Muscle layer of duodenum (tissue), 2 donors: ENCODE data around the gene U2AF2.

Experiments used
- H3K27ac ChIP-seq: one replicate; pipeline ENCODE4 v1.7.0; 2013; ENCODE audit warnings: mild to moderate bottlenecking, low read length
- H3K27me3 ChIP-seq: one replicate; pipeline ENCODE4 v1.7.0; 2013; ENCODE audit warnings: low read depth, mild to moderate bottlenecking, control low read depth, low read length
- H3K36me3 ChIP-seq, 2 donors: one replicate each; pipeline ENCODE4 v1.7.0; 2013; ENCODE audit warnings: low read length in 2 of 2, control low read depth in 1 of 2, mild to moderate bottlenecking in 1 of 2; ENCODE audit not compliant: insufficient read depth in 2 of 2, control insufficient read depth in 1 of 2
- H3K4me1 ChIP-seq, 2 donors: one replicate each; pipeline ENCODE4 v1.7.0; 2013; ENCODE audit warnings: low read length in 2 of 2, mild to moderate bottlenecking in 2 of 2, control low read depth in 1 of 2, moderate library complexity in 1 of 2; ENCODE audit not compliant: insufficient read depth in 2 of 2, control insufficient read depth in 1 of 2
- H3K4me3 ChIP-seq, 2 donors: one replicate each; pipeline ENCODE4 v1.7.0; 2013; ENCODE audit warnings: low read length in 2 of 2, low read depth in 1 of 2, mild to moderate bottlenecking in 1 of 2
- H3K9me3 ChIP-seq, 2 donors: one replicate each; pipeline ENCODE4 v1.7.0; 2013; ENCODE audit warnings: low read length in 2 of 2, control low read depth in 1 of 2, mild to moderate bottlenecking in 1 of 2; ENCODE audit not compliant: control insufficient read depth in 1 of 2
- donor health status: healthy.

U2AF2 gene

GRCh38 chr19:55696301-55697068 lies 41.6 kb downstream of the U2AF2 start:
- no peak overlapping the region for H3K4me3 ChIP-seq
- no peaks in the 10 kb centered on the region for H3K27me3 ChIP-seq
- no peaks in the 10 kb centered on the region for H3K4me1 ChIP-seq
- no peak overlapping the region for H3K27ac ChIP-seq
- no peaks in the 10 kb centered on the region for H3K9me3 ChIP-seq
- peaks cover 31 to 81% of the 10 kb centered on the region in 2 donors for H3K36me3 ChIP-seq

DNA sequence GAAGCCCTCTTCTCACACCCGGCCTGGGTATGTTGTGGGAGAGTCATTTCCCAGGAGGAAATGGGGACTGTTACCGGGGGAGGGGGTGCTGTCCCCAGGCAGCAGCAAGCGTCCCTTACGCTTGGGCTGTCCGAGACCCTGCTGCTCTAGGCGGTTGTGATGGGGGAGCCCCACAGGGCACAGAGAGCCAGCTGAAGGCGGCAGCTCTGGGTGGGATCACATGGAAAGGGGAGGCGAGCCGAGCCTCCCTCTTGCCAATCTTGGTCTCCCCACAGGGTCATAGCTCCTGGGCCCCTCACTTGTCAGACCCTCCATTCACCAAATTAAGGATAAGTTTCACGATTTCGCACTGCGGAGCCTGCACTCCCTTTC lies 42.2 kb downstream of the U2AF2 start:
- Histone ChIP-seq H3K4me1 (no peaks in the 10 kb centered on the region), H3K36me3 (peaks cover 31 to 76% of the 10 kb centered on the region in 2 donors), H3K27me3 (no peaks in the 10 kb centered on the region)

GRCh38 chr19:55697698-55698097 lies 42.9 kb downstream of the U2AF2 start:
- H3K4me1 ChIP-seq: no peaks in the 10 kb centered on the region
- H3K9me3 ChIP-seq: no peaks in the 10 kb centered on the region
- H3K4me3 ChIP-seq: no peak overlapping the region
- H3K27ac ChIP-seq: no peak overlapping the region
- peaks cover 31 to 70% of the 10 kb centered on the region in 2 donors for H3K36me3 ChIP-seq
- no peaks in the 10 kb centered on the region for H3K27me3 ChIP-seq

More for the DNA sequence above, 42.2 kb downstream of the U2AF2 start:
- Histone ChIP-seq H3K9me3 (no peaks in the 10 kb centered on the region), H3K4me3 (no peak overlapping the region), H3K27ac (no peak overlapping the region)

- H3K36me3 ChIP-seq: peaks cover 25 to 64% of the 10 kb centered on the region in 2 donors
- H3K9me3 ChIP-seq: no peaks in the 10 kb centered on the region
- H3K4me1 ChIP-seq: no peaks in the 10 kb centered on the region
- H3K27ac ChIP-seq: no peak overlapping the region
- H3K27me3 ChIP-seq: no peaks in the 10 kb centered on the region
- no peak overlapping the region for H3K4me3 ChIP-seq
These were observed 43.4 kb downstream of the U2AF2 start for GRCh38 chr19:55698256-55698655.

DNA sequence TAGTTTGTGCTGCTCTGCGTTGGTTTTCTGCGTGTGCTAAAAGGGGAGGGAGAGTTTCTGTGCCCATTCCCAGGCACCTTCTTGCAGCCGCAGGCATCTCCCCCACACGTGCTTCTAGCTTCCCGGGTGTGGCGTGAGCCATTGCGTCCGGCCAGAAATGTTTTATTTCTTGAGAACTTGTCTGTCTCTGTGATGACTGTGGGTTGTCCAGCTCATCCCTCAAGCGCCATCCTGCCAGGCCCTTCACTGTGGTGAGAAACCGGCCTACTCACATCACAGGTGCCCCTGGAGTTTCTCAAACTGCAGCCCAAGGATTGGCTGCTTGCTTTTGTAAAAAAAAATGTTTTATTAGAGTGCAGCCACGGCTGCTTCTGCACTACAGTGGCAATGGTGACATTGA lies 44.4 kb downstream of the U2AF2 start:
- Histone ChIP-seq H3K4me3 (no peak overlapping the region), H3K36me3 (peaks cover 24 to 55% of the 10 kb centered on the region in 2 donors), H3K27ac (no peak overlapping the region), H3K9me3 (no peaks in the 10 kb centered on the region), H3K27me3 (no peaks in the 10 kb centered on the region), H3K4me1 (no peaks in the 10 kb centered on the region)

GRCh38 chr19:55700813-55701212 lies 46.0 kb downstream of the U2AF2 start:
- H3K4me3 ChIP-seq: no peak overlapping the region
- peaks cover 14 to 39% of the 10 kb centered on the region in 2 donors for H3K36me3 ChIP-seq
- no peaks in the 10 kb centered on the region for H3K27me3 ChIP-seq
- no peaks in the 10 kb centered on the region for H3K4me1 ChIP-seq
- no peak overlapping the region for H3K27ac ChIP-seq
- H3K9me3 ChIP-seq: no peaks in the 10 kb centered on the region

DNA sequence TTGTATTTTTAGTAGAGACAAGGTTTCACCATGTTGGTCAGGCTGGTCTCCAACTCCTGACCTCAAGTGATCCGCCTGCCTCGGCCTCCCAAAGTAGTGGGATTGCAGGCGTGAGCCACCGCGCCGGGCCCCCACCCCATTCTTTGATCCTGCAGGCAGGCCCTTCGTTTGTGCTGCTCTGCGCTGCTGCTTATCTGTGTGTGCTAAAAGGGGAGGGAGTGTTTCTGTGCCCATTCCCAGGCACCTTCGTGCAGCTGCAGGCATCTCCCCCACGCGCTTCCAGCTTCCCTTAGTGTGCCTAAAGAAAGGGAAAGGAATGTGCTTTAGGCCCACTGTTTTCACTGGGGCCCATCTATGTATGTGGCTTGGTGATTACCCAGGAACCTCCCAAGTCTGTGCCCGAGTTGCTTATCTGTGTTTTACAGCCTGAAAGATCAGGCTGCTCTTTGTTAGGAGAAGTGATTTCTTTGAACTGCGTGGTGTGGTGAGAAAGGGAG lies 47.3 kb downstream of the U2AF2 start:
- Histone ChIP-seq H3K27ac (no peak overlapping the region), H3K4me1 (no peaks in the 10 kb centered on the region), H3K4me3 (no peak overlapping the region), H3K9me3 (no peaks in the 10 kb centered on the region), H3K27me3 (no peaks in the 10 kb centered on the region), H3K36me3 (peaks cover 5 to 25% of the 10 kb centered on the region in 2 donors)

- Histone ChIP-seq H3K36me3 (peaks cover 0 to 12% of the 10 kb centered on the region in 2 donors), H3K27me3 (no peaks in the 10 kb centered on the region), H3K27ac (no peak overlapping the region), H3K4me3 (no peak overlapping the region), H3K9me3 (no peaks in the 10 kb centered on the region), H3K4me1 (no peaks in the 10 kb centered on the region)
These were observed 49.0 kb downstream of the U2AF2 start for GRCh38 chr19:55703790-55704215.

DNA sequence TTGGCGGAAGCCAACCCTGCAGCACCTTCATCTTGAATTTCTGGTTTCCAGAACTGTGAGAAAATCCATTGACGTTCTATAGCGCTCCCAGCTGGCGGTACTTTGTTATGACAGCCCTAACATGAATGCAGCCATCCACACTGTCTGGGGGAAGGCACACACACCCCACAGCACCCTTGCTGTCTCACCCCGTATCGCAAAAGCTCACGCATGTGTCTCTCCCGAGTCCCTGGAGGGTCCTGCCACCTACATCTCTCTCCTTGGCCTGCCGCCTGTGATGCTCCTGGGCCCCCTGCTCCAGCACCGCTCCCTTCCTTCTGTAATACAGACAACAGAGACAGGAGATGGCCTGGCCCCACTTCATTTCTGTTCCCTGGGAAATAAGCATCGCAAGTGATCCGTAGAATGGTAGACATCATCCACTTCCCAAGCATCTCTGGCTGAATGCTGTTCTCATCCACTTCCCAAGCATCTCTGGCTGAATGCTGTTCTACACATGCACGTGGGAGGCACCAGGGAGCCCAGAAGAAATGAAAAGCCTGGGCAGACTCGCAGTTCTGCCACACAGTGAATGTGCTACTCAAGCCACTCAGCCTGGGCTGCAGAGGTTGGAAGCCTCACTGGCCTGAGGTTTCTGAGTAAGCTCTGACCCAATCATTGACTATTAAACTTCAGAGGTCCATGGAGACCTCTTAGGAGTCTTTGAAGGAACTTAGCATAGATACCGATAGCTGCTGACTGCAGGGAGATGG lies 49.8 kb downstream of the U2AF2 start:
- H3K9me3 ChIP-seq: no peaks in the 10 kb centered on the region
- no peak overlapping the region for H3K27ac ChIP-seq
- no peaks in the 10 kb centered on the region for H3K27me3 ChIP-seq
- H3K36me3 ChIP-seq: peaks cover 0 to 5% of the 10 kb centered on the region in 2 donors
- no peaks in the 10 kb centered on the region for H3K4me1 ChIP-seq
- H3K4me3 ChIP-seq: no peak overlapping the region

- H3K4me3 ChIP-seq: no peak overlapping the region
- no peaks in the 10 kb centered on the region for H3K9me3 ChIP-seq
- H3K4me1 ChIP-seq: no peaks in the 10 kb centered on the region
- H3K36me3 ChIP-seq: no peaks in the 10 kb centered on the region
- no peaks in the 10 kb centered on the region for H3K27me3 ChIP-seq
- no peak overlapping the region for H3K27ac ChIP-seq
These were observed 51.1 kb downstream of the U2AF2 start for GRCh38 chr19:55705972-55706371.

GRCh38 chr19:55711719-55712118 lies 56.9 kb downstream of the U2AF2 start:
- H3K27ac ChIP-seq: no peak overlapping the region
- no peaks in the 10 kb centered on the region for H3K27me3 ChIP-seq
- H3K4me3 ChIP-seq: no peak overlapping the region
- H3K36me3 ChIP-seq: no peaks in the 10 kb centered on the region
- H3K9me3 ChIP-seq: no peaks in the 10 kb centered on the region
- no peaks in the 10 kb centered on the region for H3K4me1 ChIP-seq
